Activated T-cell treated with anti-CD3 and anti-CD28 coated beads, Interleukin-2, amount 50 U/mL, for 72 hours (primary cell): ENCODE measurements around the gene TNNC2. TPM values are rescaled to one million over a fixed set of nuclear protein-coding genes. Genes with fewer than 3 reads are reported as not detected.
"Not testable (repeated sequence)": the region's sequence is repeated elsewhere in the genome, so short reads cannot be mapped to it uniquely, and the experiment has no call there.

Source experiments
- ATAC-seq, 2 donors: fragments of 150-1000 bp; cut with Tn5 transposase; replicated peaks in 1 of 2; 2 replicates each; pipeline ENCODE4 v1.10.0; 2021; ENCODE audit warnings: moderate library complexity in 2 of 2, mild to moderate bottlenecking in 1 of 2
- DNase-seq, 2 donors: peaks; one replicate each; pipeline ENCODE4 v3.0.0; 2021 to 2022; ENCODE audit warnings: mixed read lengths in 1 of 2
- H3K27ac Mint-ChIP-seq: one replicate; pipeline ENCODE4 v1.8.0; 2022; ENCODE audit warnings: mild to moderate bottlenecking, moderate library complexity, mixed read lengths
- H3K27me3 Mint-ChIP-seq: one replicate; pipeline ENCODE4 v1.8.0; 2022; ENCODE audit warnings: low read depth, mixed read lengths
- H3K36me3 Mint-ChIP-seq, 2 donors: one replicate each; pipeline ENCODE4 v1.8.0; 2022; ENCODE audit warnings: mixed read lengths in 2 of 2, mild to moderate bottlenecking in 1 of 2; ENCODE audit not compliant: insufficient read depth in 2 of 2
- H3K4me1 Mint-ChIP-seq: one replicate; pipeline ENCODE4 v1.8.0; 2022; ENCODE audit warnings: low read depth, mixed read lengths
- H3K4me3 Mint-ChIP-seq, 2 donors: one replicate each; pipeline ENCODE4 v1.8.0; 2022; ENCODE audit warnings: mild to moderate bottlenecking in 2 of 2, mixed read lengths in 2 of 2, moderate library complexity in 2 of 2
- H3K9me3 Mint-ChIP-seq, 2 donors: one replicate each; pipeline ENCODE4 v1.8.0; 2022; ENCODE audit warnings: mixed read lengths in 2 of 2
- total RNA-seq, 2 donors: library from RNA; stranded (reverse); gene quantifications; one replicate each; pipeline ENCODE4 v1.2.3, GENCODE V29; 2022

The TNNC2 gene
- total RNA-seq, result under 1 TPM in 1 of 2 donors, not detected in 1; 0.49 TPM

- H3K36me3 Mint-ChIP-seq, result no peaks in the 10 kb centered on the region
- no peaks in the 10 kb centered on the region for H3K9me3 Mint-ChIP-seq
- H3K4me1 Mint-ChIP-seq, result peaks cover 18% of the 10 kb centered on the region
- peaks cover 30% of the 10 kb centered on the region for H3K27me3 Mint-ChIP-seq
- H3K4me3 Mint-ChIP-seq, result no peak within 1 kb of the TSS
- DNase-seq (no peak), ATAC-seq (no peak)
- no peak within 1 kb of the TSS for H3K27ac Mint-ChIP-seq
Measured at GRCh38 chr20:45827030-45827652, at the start of gene TNNC2. TNNC2 (minus strand) TSS chr20:45827312; CDS start chr20:45827248, 64 bp downstream.

- DNase-seq (no peak), ATAC-seq (no peak)
- Mint-ChIP-seq H3K27ac (no peak overlapping the region), H3K36me3 (peaks cover 0 to 2% of the 10 kb centered on the region in 2 donors), H3K4me3 (no peak overlapping the region), H3K27me3 (no peaks in the 10 kb centered on the region), H3K9me3 (no peaks in the 10 kb centered on the region), H3K4me1 (no peaks in the 10 kb centered on the region)
Measured at GRCh38 chr20:45874576-45874975, 47.5 kb upstream of the TNNC2 start.

- ATAC-seq, H3K4me1 Mint-ChIP-seq, H3K4me3 Mint-ChIP-seq, DNase-seq, H3K9me3 Mint-ChIP-seq, H3K27me3 Mint-ChIP-seq, H3K27ac Mint-ChIP-seq, H3K36me3 Mint-ChIP-seq: not testable (repeated sequence)
Measured at GRCh38 chr20:45874104-45874481, 47.0 kb upstream of the TNNC2 start.

- DNase-seq (no peak), ATAC-seq (no peak)
- no peaks in the 10 kb centered on the region for H3K4me1 Mint-ChIP-seq
- no peaks in the 10 kb centered on the region for H3K9me3 Mint-ChIP-seq
- no peak overlapping the region for H3K4me3 Mint-ChIP-seq
- H3K27me3 Mint-ChIP-seq, result no peaks in the 10 kb centered on the region
- H3K36me3 Mint-ChIP-seq, result peaks cover 0 to 2% of the 10 kb centered on the region in 2 donors
- H3K27ac Mint-ChIP-seq, result no peak overlapping the region
Measured at GRCh38 chr20:45873409-45874103, 46.4 kb upstream of the TNNC2 start.

- Mint-ChIP-seq H3K4me3 (no peak overlapping the region), H3K36me3 (peaks cover 0 to 2% of the 10 kb centered on the region in 2 donors)
Measured at GRCh38 chr20:45872626-45873025, 45.5 kb upstream of the TNNC2 start.

GRCh38 chr20:45867819-45868176 lies 40.7 kb upstream of the TNNC2 start:
- Mint-ChIP-seq H3K27me3 (no peaks in the 10 kb centered on the region), H3K4me3 (no peak overlapping the region), H3K27ac (no peak overlapping the region), H3K9me3 (no peaks in the 10 kb centered on the region), H3K4me1 (no peaks in the 10 kb centered on the region), H3K36me3 (peaks cover 0 to 2% of the 10 kb centered on the region in 2 donors)
- DNase-seq (no peak), ATAC-seq (no peak)

More at GRCh38 chr20:45872626-45873025, 45.5 kb upstream of the TNNC2 start:
- Mint-ChIP-seq H3K27me3 (no peaks in the 10 kb centered on the region), H3K27ac (no peak overlapping the region), H3K4me1 (no peaks in the 10 kb centered on the region), H3K9me3 (no peaks in the 10 kb centered on the region)
- no peak for DNase-seq
- no peak for ATAC-seq

GRCh38 chr20:45867136-45867818 lies 40.2 kb upstream of the TNNC2 start:
- Mint-ChIP-seq H3K27ac (no peak overlapping the region), H3K9me3 (no peaks in the 10 kb centered on the region), H3K4me3 (no peak overlapping the region), H3K27me3 (no peaks in the 10 kb centered on the region), H3K4me1 (no peaks in the 10 kb centered on the region), H3K36me3 (peaks cover 0 to under 1% of the 10 kb centered on the region in 2 donors)
- ATAC-seq, result no peak
- no peak for DNase-seq

- Mint-ChIP-seq H3K4me3 (no peak overlapping the region), H3K4me1 (no peaks in the 10 kb centered on the region), H3K36me3 (no peaks in the 10 kb centered on the region), H3K9me3 (no peaks in the 10 kb centered on the region), H3K27me3 (no peaks in the 10 kb centered on the region), H3K27ac (no peak overlapping the region)
- DNase-seq, result no peak
- no peak for ATAC-seq
Measured at GRCh38 chr20:45866454-45866853, 39.3 kb upstream of the TNNC2 start.

GRCh38 chr20:45863543-45864470 lies 36.7 kb upstream of the TNNC2 start:
- no peak for DNase-seq
- H3K9me3 Mint-ChIP-seq, result no peaks in the 10 kb centered on the region

GRCh38 chr20:45861221-45862075 lies 34.3 kb upstream of the TNNC2 start:
- no peaks in the 10 kb centered on the region for H3K27me3 Mint-ChIP-seq
- DNase-seq (no peak), ATAC-seq (no peak)
- H3K9me3 Mint-ChIP-seq, result no peaks in the 10 kb centered on the region
- H3K36me3 Mint-ChIP-seq, result peaks cover 0 to 2% of the 10 kb centered on the region in 2 donors
- peaks cover 41% of the 10 kb centered on the region for H3K4me1 Mint-ChIP-seq
- no peak overlapping the region for H3K27ac Mint-ChIP-seq
- no peak overlapping the region for H3K4me3 Mint-ChIP-seq

More at GRCh38 chr20:45863543-45864470, 36.7 kb upstream of the TNNC2 start:
- Mint-ChIP-seq H3K36me3 (peaks cover 0 to 2% of the 10 kb centered on the region in 2 donors), H3K4me3 (no peak overlapping the region), H3K4me1 (peaks cover 24% of the 10 kb centered on the region), H3K27me3 (no peaks in the 10 kb centered on the region), H3K27ac (no peak overlapping the region)
- ATAC-seq, result no peak

- Mint-ChIP-seq H3K27me3 (no peaks in the 10 kb centered on the region), H3K27ac (no peak overlapping the region), H3K4me1 (peaks cover 49% of the 10 kb centered on the region), H3K9me3 (no peaks in the 10 kb centered on the region), H3K36me3 (peaks cover 0 to 2% of the 10 kb centered on the region in 2 donors), H3K4me3 (no peak overlapping the region)
- ATAC-seq (no peak), DNase-seq (no peak)
Measured at GRCh38 chr20:45860560-45861220, 33.6 kb upstream of the TNNC2 start.

GRCh38 chr20:45859916-45860315 lies 32.8 kb upstream of the TNNC2 start:
- H3K4me1 Mint-ChIP-seq, result peaks cover 54% of the 10 kb centered on the region
- DNase-seq, result no peak
- no peak for ATAC-seq
- H3K27ac Mint-ChIP-seq, result no peak overlapping the region
- no peak overlapping the region for H3K4me3 Mint-ChIP-seq
- H3K27me3 Mint-ChIP-seq, result no peaks in the 10 kb centered on the region
- H3K9me3 Mint-ChIP-seq, result no peaks in the 10 kb centered on the region
- H3K36me3 Mint-ChIP-seq, result peaks cover 0 to 2% of the 10 kb centered on the region in 2 donors
